NOMO-1 treated with DMSO at 0.1 percent for 48 hours (cell line): ENCODE results near the gene DSC1.
"Not testable (repeated sequence)": the region's sequence is repeated elsewhere in the genome, so short reads cannot be mapped to it uniquely, and the experiment has no call there.

Source experiments
- DNase-seq: peaks from one replicate; lab custom pipeline; 2025; ENCODE audit not compliant: unreplicated experiment; lab: John Stamatoyannopoulos, UW

The DSC1 gene

DNA sequence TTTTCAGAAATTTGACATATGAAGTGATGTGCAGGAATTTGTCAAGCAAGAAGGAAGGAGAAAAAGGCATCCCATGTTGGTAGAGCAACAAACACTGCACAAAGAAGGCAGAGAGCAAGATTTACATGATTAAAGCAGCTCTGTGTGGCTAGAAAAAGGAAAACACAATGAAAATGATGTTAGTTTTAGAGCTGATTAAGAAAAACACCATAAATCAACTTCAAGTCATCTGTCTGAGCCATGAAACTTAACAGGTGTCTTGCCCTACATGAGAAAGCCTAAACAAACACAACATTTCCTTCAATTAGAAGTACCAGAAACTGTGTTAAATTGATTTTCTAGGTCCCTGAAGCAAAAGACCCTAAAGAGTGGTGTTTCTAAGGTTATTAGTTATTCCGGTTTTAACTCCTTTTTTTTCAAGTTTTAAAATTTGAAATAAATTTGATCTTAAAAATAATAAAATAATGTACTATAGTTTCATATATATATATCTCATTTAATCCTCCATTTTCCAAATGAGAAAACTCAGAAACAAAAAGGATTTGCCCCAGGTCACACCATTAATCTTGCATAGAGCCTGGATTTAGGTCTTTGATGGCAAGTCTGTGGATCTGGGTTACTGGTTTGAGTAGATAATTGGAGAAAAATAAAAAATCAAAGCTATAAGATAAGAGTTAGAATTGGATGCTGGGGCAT is 8.6 kb upstream of the DSC1 start:
- no peak for DNase-seq

DNA sequence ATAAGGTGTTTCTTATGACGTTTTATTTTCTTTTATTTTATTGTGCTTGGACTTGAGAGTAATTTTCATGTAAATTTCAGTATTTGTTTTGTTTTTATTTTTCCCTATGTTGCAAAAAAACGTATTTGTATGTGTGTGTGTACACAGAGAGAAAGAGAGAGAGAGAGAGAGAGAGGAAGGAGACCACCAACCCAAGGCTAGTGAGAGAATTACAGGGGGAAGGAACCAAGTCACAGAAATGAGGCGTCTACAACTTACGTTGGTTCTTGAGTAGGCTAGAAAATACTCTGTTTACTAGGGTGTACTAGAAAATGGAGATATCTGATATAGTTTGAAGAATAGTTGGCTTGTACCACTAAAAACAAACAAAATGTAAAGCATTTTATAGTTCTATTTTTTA is 7.7 kb upstream of the DSC1 start:
- DNase-seq, result no peak

DNA sequence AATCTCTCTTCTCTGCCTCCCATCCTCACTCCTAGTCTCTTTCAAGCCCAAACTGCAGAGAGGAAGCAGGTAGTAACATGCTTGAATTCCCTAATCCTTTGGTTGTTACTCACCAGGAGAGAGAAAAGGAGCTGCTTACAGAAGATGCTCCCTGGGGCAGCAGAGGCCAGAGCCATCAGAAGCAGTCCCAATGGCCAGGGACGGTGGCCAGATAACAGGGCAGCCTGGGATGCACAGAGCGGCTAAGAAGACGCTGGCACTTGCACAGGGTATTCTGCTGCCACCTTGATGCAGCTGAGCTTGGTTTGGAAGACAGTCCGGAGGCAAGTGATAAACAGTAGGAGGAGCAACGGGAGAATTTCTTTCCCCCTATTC is 250 bp downstream of the DSC1 start:
- DNase-seq, result no peak

DNA sequence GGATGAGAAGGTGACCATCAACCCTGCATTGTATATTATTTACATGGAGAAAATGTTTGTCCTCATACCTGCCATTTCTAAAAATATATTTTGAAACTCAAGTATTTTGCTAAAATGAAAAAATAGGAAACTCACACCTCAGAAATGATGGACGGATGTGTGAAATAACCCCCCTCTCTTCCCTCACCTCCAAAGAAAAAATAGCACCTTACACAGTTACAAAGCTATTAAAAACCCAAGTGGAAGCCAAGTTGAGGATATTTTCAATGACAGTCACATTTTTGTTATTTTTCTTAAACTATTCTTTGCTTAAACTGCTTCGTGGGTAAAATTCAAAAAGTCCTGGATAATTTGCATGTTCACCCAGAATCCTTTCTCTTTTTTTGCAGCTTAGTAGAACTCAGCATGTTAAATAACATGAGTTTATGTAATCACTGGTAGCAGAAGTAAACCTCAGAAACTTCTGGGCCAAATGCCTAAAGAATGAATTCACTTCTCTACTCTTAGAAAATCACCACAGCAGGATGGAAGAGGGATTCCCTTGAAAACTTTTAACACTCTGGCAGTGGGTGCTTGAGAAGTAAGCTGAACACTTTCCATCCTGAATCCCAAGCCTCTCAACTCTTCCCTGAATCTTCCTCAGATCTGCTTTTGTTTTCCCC is 768 bp downstream of the DSC1 start:
- no peak for DNase-seq

DNA sequence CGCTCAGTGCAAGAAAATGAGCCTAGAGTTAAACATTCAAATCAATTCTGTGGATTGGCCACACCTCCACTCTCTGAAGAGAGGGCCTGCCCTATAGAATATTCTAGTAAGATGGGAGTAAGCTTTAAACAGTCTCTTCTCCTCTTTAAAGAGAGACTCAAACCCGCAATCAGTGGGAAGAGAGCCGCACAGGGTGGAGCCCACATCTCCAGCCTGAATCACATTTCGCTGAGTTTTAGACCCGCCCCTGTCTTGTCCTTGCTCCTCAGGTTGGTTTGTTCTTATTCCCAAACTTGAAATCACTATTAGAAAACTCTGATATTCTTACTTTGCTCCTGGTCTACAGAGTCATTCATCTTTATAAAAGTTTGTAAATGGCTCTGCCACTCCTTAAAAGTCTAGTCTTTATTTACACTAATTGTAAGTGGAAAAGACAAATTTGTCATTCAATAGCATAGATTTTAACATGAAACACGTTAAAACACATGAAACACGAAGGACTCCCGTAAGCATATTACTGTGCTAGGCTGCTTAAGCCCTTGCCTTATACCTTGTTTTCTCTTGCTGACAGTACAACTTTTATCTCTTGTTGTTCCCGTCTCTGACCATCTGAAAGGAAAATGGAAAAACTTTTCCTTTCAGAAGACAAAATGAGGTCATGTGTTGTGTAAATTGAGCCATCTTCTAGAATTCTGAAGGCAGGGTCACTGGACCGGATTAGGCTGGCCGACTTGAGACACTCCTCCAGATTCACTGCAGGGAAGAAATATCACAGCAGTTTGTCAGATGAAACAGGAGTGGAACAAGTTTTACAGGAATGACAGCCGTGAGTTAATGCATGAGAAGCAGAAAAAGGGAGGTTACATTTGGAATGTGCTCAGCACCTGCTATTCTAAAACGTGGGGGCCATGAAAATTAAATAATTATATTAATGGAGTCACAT is 5.6 kb downstream of the DSC1 start:
- no peak for DNase-seq

DNA sequence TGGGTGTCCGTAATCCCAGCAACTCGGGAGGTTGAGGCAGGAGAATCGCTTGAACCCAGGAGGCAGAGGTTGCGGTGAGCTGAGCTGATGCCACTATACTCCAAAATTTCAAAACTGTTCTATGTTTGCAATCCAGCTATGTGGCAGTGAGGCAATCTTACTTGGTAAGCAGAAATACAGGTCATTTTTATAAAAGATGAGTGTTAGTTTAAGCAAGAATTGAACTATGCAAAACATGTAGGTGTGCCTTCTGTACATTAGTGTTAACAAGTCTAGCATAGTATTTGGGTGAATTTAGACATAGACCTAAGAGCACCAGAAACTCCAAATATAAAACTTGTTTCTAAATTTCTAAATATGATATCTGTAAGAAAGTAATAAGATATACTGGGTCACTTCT is 7.2 kb downstream of the DSC1 start:
- no peak for DNase-seq

DNA sequence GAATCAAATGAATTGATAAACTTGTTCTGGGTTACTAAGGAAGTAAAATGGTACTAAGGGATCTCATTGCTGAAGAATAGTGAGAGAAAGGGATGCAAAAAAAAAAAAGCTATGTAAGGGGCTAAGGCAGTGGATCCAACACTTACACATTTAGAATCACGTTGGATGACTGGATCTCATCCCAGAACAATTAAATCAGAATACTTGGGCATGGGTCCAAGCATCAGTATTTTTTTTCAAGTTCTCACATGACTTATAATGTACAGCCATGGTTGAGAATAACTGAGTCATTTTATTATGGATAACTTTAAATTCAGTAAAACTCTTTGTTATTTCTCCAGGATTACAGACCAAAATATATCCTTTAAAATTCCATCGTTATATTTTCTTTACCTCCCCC is 8.5 kb downstream of the DSC1 start:
- DNase-seq, result no peak

DNA sequence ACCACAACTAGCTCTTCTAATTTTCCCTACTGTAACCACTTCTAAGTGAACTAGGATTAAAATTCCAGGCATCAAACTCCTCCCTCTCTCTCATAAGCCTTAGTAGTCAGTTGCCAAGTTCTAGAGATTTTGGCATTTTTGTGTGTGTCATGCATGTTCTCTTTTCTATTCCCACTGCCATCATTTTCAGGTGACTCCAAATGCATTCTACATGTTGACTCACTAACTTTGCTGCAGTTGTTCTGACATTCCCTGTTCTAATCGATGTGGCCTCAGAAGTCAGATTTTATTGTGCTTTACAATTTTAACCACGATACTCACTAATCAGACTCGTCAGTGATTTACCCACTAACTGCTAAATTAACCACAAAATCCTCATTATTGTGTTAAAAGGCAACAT is 13.3 kb downstream of the DSC1 start:
- DNase-seq, result no peak

DNA sequence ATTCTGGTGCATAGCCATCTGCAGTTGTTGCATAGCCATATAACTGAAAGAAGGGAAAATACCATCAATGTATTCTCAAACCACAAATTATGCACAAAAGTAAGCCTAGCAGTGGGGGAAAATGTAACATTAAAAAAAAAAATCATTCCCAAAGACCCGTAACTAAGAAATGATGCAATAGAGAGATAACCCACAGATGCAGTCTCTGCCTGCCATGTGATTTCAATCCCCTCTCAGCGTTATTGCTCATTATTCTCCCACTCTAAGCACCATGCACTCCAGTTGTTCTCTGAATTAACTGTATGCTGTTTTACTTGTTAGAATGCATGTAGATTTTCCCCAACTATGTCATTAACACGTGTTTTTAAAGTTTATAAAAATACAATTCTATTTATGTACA is 14.1 kb downstream of the DSC1 start:
- DNase-seq, result no peak

DNA sequence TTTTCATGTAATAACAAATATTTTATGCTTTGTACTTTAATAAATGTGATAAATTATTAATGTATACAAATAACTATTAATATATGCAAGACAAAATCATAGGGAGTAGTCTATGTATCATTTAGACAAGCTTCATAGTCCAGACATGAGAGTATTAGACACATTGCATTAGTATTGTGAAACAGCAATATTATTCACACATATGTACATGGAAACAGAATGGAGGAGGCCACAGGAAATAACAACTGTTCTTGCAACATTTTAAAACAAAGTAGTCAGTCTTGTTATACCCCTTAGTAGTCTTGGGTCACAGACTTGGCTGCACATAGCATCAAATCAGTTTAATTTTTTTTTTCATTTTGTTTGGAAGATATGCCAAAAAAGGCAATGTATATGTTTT is 15.8 kb downstream of the DSC1 start:
- DNase-seq, result no peak

DNA sequence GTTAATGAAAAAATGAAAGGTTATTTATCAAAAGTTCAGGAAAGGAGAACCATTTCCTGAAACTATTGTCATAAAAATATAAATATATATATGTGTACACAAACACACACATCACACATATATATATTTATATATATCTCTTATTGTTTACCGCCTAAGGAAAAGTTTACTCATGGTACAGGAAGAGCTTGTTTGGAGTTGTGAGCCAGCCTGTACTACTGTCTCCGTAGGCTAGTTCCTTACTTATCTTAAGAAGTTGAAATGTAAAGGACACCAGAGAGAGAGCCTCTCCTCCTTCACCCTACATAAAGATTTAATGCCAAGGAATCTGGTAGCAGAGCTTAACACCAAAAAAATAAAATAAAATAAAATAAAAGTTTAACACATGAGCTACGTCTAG is 19.6 kb downstream of the DSC1 start:
- DNase-seq, result no peak

DNA sequence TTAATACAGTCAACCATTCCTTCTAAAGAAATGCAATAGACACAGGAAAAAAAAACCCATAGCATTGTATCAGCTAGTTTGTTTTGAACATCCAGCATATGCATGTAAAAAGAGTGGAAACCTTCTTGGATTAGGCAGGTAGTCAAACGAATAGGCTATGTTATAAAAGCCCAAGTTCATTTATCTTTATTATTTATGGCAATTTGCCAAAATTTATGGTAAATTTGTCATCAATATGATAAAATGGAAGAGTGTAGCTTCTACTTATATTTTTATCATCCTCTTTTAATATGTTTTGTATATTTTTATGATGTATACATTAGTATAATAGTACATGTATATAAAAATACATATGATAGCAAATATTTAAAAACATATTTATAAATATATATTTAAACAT is 23.9 kb downstream of the DSC1 start:
- no peak for DNase-seq

DNA sequence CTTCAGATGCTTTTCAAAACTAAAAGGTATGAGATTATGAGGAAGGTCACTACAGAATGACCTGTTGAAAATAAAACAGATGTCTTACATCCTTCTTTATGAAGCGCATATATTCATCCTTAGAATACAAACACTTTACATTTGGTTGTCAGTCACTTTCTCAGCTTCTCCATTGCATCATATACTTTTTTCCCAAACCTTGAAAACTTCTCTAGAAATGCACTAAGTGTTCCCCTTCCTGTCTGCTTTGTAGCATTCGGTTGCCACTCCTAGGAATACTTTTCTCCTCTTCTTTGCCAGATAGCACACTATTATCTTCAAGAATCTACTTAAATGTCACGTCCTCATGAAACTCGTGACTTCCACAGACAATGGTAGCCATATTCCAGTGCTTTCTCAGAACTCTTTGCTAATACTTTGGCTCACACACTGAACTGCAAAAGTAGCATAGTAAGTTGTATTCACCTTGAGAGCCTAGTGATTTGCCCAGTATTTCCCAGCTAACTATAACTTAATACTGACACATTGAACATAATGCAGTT is 27.6 kb downstream of the DSC1 start:
- no peak for DNase-seq

DNA sequence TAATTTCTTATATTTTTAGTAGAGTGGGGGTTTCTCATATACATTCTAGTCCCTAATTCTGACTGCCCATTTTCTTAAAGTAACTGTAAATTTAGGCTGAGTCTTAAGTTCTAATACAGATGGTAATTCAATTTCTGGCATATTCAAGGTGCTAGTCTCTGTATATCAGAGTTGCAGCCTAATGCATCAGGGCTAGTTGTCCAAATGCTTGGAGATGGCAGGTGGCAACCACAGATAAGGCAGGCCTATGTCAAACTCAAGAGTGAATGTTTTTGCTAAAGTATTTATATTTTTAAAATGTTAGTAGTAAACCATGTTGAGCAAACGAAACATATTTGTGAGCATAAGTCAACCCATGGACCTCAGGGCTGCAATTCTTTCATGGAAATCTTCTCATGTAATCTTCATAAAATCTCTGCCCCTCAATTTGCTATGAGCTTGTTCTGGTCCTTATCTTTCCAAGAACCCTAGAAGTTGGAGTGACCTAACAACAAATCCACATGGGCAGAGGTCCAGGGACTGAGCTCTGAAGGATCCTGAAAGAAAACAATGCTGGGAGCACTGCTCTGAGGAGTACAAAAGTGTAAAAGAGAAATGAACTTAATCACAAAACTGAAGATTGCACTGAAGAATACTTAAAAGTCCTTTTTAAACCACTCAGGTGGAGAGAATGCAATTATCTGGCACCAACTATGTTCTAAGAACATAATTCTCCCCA is 33.1 kb downstream of the DSC1 start:
- no peak for DNase-seq

DNA sequence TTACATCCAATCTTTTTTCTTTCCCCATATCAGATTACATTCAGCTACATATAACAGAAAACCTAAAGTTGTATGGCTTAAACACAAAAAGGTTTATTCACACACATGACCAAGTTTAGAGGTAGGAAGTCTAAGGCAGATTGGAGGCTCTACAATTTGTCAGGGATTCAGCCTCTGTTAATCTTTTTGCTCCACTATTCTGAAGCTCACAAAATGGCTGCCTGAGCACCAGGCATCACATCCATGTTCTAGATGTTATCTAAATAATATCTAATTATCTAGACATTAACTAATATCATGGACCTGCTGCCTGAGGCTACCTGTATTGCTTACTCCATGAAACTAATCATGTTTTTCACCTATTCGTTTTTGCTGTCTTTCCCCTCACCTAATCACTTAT is 36.8 kb downstream of the DSC1 start:
- no peak for DNase-seq

DNA sequence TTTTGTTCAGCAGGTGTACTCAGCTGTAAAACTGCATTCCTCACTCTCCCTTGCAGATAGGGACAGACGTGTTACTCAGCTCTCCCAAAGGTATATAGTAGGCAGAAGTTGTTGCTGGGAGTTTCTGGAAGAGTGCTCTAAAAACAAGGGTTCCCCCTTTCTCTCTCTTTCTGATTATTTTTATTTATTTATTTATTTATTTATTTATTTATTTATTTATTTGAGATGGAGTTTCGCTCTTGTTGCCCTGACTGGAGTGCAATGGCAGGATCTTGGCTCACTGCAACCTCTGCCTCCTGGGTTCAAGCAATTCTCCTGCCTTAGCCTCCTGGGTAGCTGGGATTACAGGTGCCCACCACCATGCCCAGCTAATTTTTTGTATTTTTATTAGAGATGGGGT is 39.5 kb downstream of the DSC1 start:
- DNase-seq, result not testable (repeated sequence)

DNA sequence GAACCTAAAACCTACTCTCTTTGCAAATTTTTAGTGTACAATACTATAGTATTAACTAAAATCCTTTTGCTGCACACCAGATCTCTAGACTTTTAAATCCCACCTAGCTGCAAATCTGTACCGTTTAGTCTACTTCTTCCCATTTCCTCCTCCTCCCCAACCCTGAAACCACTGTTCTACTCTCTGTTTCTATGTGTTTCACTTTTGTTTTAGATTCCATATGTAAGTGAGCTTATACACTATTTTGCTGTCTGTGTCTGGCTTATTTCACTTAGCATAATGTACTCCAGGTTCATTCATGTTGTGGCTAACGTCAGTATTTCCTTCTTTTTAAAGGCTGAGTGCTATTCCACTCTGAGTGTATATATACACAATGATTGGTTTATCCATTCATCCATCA is 42.1 kb downstream of the DSC1 start:
- DNase-seq, result no peak

DNA sequence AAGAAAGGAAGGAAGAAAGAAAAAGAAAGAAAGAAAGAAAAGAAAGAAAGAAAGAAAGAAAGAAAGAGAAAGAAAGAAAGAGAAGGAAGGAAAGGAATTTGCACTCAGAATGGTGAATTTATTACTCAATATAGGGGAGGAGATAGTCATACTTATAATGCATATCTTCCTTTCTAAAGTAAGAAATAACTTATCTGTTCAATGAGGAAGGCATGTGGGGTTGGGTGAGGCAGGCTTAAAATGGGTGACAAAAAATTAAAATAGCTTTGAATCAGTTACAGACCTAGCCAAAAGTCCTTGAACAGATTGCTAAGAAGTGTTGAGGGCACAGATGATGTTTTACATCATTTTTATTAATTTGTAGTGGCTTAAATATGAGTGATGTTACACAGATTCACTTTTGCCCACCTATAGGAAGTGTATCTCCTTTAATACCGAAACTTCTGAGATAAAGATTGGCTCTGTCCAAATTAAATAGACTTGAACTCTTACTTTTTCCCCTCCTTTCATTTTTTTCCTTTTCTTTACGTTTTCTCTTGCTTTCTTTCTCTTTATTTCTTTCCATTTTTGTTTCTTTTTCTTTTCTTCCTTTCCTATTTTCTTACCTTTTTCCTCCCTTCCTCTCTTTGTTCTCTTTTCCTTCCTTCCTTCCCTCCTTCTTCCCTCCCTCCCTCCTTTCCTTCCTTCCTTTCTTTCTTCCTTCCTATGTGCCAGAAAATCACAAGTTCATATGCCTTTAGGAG is 45.6 kb downstream of the DSC1 start:
- no peak for DNase-seq

DNA sequence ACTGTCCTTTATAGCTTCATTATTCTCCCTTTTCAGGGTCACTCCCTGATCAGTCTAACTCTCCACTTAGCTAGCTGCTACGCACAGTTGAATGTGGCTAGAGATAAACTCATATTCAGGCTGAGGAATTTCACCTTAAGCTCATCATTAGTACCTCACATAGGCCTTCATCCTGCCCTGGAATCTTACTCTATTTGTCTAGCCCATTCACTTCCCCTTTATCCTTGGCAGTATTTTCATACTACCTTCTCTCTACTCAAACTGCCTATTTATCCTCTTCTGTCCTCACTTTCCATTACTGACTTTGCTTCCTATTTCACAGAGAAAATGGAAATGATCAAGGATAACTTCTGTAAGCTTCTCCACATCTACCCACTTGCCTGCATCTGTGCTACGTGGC is 49.9 kb downstream of the DSC1 start:
- no peak for DNase-seq

DNA sequence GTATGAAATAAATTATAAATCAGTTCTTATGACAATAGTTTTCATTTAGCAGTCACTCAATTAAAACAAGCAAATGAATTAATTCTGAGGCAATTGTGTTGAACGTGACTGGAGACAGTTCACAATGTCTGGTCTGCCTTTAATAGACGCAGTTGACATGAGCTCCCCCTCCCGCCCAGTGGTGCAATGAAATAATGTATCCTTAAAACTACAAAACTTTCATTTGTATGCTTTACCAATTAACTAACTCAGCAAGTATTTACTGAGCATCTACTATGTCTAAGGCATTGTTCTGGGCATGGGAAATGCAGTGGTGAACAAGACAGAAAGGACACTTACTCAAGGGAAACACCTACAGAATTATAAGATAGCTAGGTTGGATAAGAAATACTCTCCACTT is 56.9 kb downstream of the DSC1 start:
- no peak for DNase-seq
